ENCODE measurements around the gene NXN. TPM values are rescaled to one million over a fixed set of nuclear protein-coding genes. Genes with fewer than 3 reads are reported as not detected.
"Not testable (repeated sequence)": the region's sequence is repeated elsewhere in the genome, so short reads cannot be mapped to it uniquely, and the experiment has no call there.

Gene NXN
- total RNA-seq, 1 donor from 2014 or later, result 177 TPM

GRCh38 chr17:877630-878029 is 101.9 kb downstream of the NXN start:
- Mint-ChIP-seq H3K4me1 (ENCODE audit: low read depth, unreplicated experiment) (peaks cover 32% of the 10 kb centered on the region), H3K27ac (ENCODE audit: unreplicated experiment) (peak overlapping the region; percentile 28), H3K4me3 (ENCODE audit: unreplicated experiment) (peak overlapping the region; percentile 22), H3K27me3 (ENCODE audit: unreplicated experiment) (peaks cover 6% of the 10 kb centered on the region), H3K9me3 (ENCODE audit: unreplicated experiment) (peaks cover 10% of the 10 kb centered on the region), H3K36me3 (ENCODE audit: unreplicated experiment) (peaks cover under 1% of the 10 kb centered on the region)
- no peak for DNase-seq
- TF ChIP-seq CTCF (IDR thresholded peaks at IDR 0.05; ENCODE audit: partially characterized antibody, unreplicated experiment), result no peak

GRCh38 chr17:876272-876671 is 103.3 kb downstream of the NXN start:
- peaks cover 17% of the 10 kb centered on the region for H3K9me3 Mint-ChIP-seq (ENCODE audit: unreplicated experiment)
- peaks cover 28% of the 10 kb centered on the region for H3K4me1 Mint-ChIP-seq (ENCODE audit: low read depth, unreplicated experiment)
- peaks cover 10% of the 10 kb centered on the region for H3K27me3 Mint-ChIP-seq (ENCODE audit: unreplicated experiment)
- TF ChIP-seq CTCF (IDR thresholded peaks at IDR 0.05; ENCODE audit: partially characterized antibody, unreplicated experiment), result no peak
- peaks cover 11% of the 10 kb centered on the region for H3K36me3 Mint-ChIP-seq (ENCODE audit: unreplicated experiment)
- DNase-seq, result no peak
- H3K27ac Mint-ChIP-seq (ENCODE audit: unreplicated experiment), result peak overlapping the region; percentile 59
- no peak overlapping the region for H3K4me3 Mint-ChIP-seq (ENCODE audit: unreplicated experiment)

- Mint-ChIP-seq H3K36me3 (ENCODE audit: unreplicated experiment) (peaks cover 11% of the 10 kb centered on the region), H3K4me1 (ENCODE audit: low read depth, unreplicated experiment) (peaks cover 19% of the 10 kb centered on the region), H3K9me3 (ENCODE audit: unreplicated experiment) (peaks cover 12% of the 10 kb centered on the region)
- DNase-seq; H3K27ac Mint-ChIP-seq (ENCODE audit: unreplicated experiment); H3K27me3 Mint-ChIP-seq (ENCODE audit: unreplicated experiment); H3K4me3 Mint-ChIP-seq (ENCODE audit: unreplicated experiment): not testable (repeated sequence)
Observed at GRCh38 chr17:874590-874989, 105.0 kb downstream of the NXN start.

- no peak for DNase-seq
Observed at GRCh38 chr17:872855-873254, 106.7 kb downstream of the NXN start.

GRCh38 chr17:871751-872519 is 107.6 kb downstream of the NXN start:
- Mint-ChIP-seq H3K27me3 (ENCODE audit: unreplicated experiment) (peaks cover 14% of the 10 kb centered on the region), H3K9me3 (ENCODE audit: unreplicated experiment) (peaks cover 14% of the 10 kb centered on the region), H3K27ac (ENCODE audit: unreplicated experiment) (peak overlapping the region; percentile 50), H3K4me3 (ENCODE audit: unreplicated experiment) (no peak overlapping the region), H3K4me1 (ENCODE audit: low read depth, unreplicated experiment) (peaks cover 23% of the 10 kb centered on the region), H3K36me3 (ENCODE audit: unreplicated experiment) (peaks cover 11% of the 10 kb centered on the region)
- TF ChIP-seq CTCF (IDR thresholded peaks at IDR 0.05; ENCODE audit: partially characterized antibody, unreplicated experiment), result no peak
- no peak for DNase-seq

More at GRCh38 chr17:872855-873254, 106.7 kb downstream of the NXN start:
- no peak overlapping the region for H3K4me3 Mint-ChIP-seq (ENCODE audit: unreplicated experiment)
- H3K4me1 Mint-ChIP-seq (ENCODE audit: low read depth, unreplicated experiment), result peaks cover 28% of the 10 kb centered on the region
- H3K27ac Mint-ChIP-seq (ENCODE audit: unreplicated experiment), result no peak overlapping the region
- peaks cover 11% of the 10 kb centered on the region for H3K36me3 Mint-ChIP-seq (ENCODE audit: unreplicated experiment)
- TF ChIP-seq CTCF (IDR thresholded peaks at IDR 0.05; ENCODE audit: partially characterized antibody, unreplicated experiment), result no peak
- peaks cover 14% of the 10 kb centered on the region for H3K27me3 Mint-ChIP-seq (ENCODE audit: unreplicated experiment)
- H3K9me3 Mint-ChIP-seq (ENCODE audit: unreplicated experiment), result peaks cover 14% of the 10 kb centered on the region

Data from glutamatergic neuron (in vitro differentiated cells).